ENCODE data around the gene HS6ST2. TPM values are rescaled to one million over a fixed set of nuclear protein-coding genes. Genes with fewer than 3 reads are reported as not detected.

Gene HS6ST2
- total and polyA plus RNA-seq, 2 donors from 2014 or later = 2.0 to 11.9 TPM

DNA sequence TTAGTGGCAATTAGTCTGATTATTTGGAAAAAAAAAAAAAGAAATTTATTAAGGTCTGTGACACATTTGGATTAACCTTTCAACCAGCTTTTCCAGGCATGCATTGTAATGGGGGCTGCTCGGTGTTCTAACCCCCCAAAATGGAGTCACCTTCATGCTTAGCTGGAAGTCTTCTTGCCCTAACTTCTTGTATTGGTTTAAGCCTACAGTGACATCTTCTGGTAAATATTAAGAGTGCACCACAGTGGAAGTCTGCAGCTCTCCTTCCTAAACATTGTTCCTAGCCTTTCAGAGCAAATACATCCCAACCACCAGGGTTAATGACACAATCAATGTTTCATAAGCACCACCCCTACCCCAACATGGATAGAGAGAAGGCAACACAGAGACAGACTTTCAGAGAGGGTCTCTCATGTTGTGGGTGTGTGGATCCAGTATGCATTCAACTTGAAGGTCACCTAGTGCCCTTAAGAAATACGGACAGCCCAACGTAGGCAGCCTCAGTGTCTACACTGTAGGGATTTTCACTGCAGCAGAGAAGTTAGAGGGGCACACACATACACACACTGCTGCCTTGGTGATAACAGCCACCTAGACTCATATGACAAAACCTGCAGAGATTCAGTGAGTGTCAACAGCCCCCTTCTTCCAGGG, 326.7 kb downstream of the HS6ST2 start:
- Histone ChIP-seq H3K9ac (ENCODE audit: low read length in 3 of 3) (no peak overlapping the region), H3K27me3 (ENCODE audit: control insufficient read depth, insufficient read depth, low read length) (peaks cover 4% of the 10 kb centered on the region), H3K9me3 (ENCODE audit: control insufficient read depth in 2 of 3, insufficient read depth in 1 of 3, low read length in 3 of 3) (no peaks in the 10 kb centered on the region), H3K4me3 (ENCODE audit: low read length in 3 of 3) (no peak overlapping the region), H3K36me3 (ENCODE audit: control insufficient read depth in 2 of 3, insufficient read depth in 3 of 3, low read length in 3 of 3) (no peaks in the 10 kb centered on the region), H3K27ac (ENCODE audit: low read depth in 2 of 2, low read length in 2 of 2) (no peak overlapping the region), H3K4me1 (ENCODE audit: control insufficient read depth in 2 of 3, insufficient read depth in 2 of 3, low read depth in 1 of 3, low read length in 3 of 3) (peaks cover 0 to 3% (median 0%) of the 10 kb centered on the region in 3 donors)
- DNase-seq (peak in 2 of 5 donors; percentile 47 to 57), FAIRE-seq (peak; percentile 94)
- TF ChIP-seq, protein P1, sequence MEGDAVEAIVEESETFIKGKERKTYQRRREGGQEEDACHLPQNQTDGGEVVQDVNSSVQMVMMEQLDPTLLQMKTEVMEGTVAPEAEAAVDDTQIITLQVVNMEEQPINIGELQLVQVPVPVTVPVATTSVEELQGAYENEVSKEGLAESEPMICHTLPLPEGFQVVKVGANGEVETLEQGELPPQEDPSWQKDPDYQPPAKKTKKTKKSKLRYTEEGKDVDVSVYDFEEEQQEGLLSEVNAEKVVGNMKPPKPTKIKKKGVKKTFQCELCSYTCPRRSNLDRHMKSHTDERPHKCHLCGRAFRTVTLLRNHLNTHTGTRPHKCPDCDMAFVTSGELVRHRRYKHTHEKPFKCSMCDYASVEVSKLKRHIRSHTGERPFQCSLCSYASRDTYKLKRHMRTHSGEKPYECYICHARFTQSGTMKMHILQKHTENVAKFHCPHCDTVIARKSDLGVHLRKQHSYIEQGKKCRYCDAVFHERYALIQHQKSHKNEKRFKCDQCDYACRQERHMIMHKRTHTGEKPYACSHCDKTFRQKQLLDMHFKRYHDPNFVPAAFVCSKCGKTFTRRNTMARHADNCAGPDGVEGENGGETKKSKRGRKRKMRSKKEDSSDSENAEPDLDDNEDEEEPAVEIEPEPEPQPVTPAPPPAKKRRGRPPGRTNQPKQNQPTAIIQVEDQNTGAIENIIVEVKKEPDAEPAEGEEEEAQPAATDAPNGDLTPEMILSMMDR (IDR thresholded peaks at IDR 0.05; ENCODE audit: borderline replicate concordance, extremely low read depth, insufficient read depth) = peak; percentile 53
- intact Hi-C loops (cut with DNase I) = no loop called here

DNA sequence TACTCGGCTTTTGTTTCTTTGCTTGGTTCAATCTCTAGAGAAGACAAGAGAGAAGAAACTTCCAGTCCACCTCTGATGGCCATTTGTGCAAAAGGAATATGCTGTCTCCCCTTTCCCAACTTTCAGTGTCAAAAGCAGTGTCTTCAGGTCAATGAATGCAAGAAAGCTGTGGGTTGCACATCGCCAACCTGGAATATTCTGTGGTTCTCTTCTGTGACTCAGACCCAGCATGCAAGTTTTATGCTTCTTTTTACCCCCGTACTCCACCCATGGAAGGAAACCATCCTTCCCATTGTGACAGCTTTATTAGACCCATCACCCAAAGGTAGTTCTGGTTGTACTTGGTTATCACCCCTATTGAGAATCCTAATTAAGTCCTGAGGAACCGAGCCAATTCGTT, 334.0 kb downstream of the HS6ST2 start:
- Histone ChIP-seq H3K9ac (ENCODE audit: low read length in 3 of 3) (no peak overlapping the region), H3K4me1 (ENCODE audit: control insufficient read depth in 2 of 3, insufficient read depth in 2 of 3, low read depth in 1 of 3, low read length in 3 of 3) (no peaks in the 10 kb centered on the region), H3K27ac (ENCODE audit: low read depth in 2 of 2, low read length in 2 of 2) (no peak overlapping the region), H3K4me3 (ENCODE audit: low read length in 3 of 3) (no peak overlapping the region), H3K9me3 (ENCODE audit: control insufficient read depth in 2 of 3, insufficient read depth in 1 of 3, low read length in 3 of 3) (no peaks in the 10 kb centered on the region), H3K36me3 (ENCODE audit: control insufficient read depth in 2 of 3, insufficient read depth in 3 of 3, low read length in 3 of 3) (no peaks in the 10 kb centered on the region), H3K27me3 (ENCODE audit: control insufficient read depth, insufficient read depth, low read length) (peaks cover 5% of the 10 kb centered on the region)
- FAIRE-seq (no peak), DNase-seq (no peak)
- intact Hi-C loops (cut with DNase I) = no loop called here
- TF ChIP-seq, protein P1 (IDR thresholded peaks at IDR 0.05; ENCODE audit: borderline replicate concordance, extremely low read depth, insufficient read depth) = no peak

DNA sequence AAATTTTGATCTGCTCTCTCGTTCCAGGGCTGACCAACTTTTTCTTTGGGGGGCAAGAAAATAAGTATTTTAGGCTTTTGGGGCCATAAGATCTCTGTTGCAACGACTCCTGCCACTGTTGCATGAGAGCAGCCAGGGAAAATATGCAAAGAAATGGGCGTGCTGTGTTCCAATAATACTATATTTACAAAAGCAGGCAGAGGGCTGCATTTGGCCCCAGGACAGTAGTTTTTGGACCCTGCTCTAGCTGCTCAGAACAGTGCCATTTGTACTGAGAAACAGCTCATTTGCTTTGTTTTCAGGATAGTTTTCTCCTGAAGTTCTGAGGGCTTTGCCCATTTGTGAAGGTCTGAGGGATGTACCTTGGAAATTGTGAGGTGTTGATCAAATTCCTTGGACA, 334.5 kb downstream of the HS6ST2 start:
- FAIRE-seq = no peak
- TF ChIP-seq, protein P1 (IDR thresholded peaks at IDR 0.05; ENCODE audit: borderline replicate concordance, extremely low read depth, insufficient read depth) = no peak
- Histone ChIP-seq H3K4me1 (ENCODE audit: control insufficient read depth in 2 of 3, insufficient read depth in 2 of 3, low read depth in 1 of 3, low read length in 3 of 3) (no peaks in the 10 kb centered on the region), H3K4me3 (ENCODE audit: low read length in 3 of 3) (no peak overlapping the region), H3K9me3 (ENCODE audit: control insufficient read depth in 2 of 3, insufficient read depth in 1 of 3, low read length in 3 of 3) (no peaks in the 10 kb centered on the region), H3K9ac (ENCODE audit: low read length in 3 of 3) (no peak overlapping the region), H3K27me3 (ENCODE audit: control insufficient read depth, insufficient read depth, low read length) (peaks cover 5% of the 10 kb centered on the region), H3K36me3 (ENCODE audit: control insufficient read depth in 2 of 3, insufficient read depth in 3 of 3, low read length in 3 of 3) (no peaks in the 10 kb centered on the region), H3K27ac (ENCODE audit: low read depth in 2 of 2, low read length in 2 of 2) (no peak overlapping the region)
- DNase-seq = no peak
- intact Hi-C loops (cut with DNase I) = no loop called here

DNA sequence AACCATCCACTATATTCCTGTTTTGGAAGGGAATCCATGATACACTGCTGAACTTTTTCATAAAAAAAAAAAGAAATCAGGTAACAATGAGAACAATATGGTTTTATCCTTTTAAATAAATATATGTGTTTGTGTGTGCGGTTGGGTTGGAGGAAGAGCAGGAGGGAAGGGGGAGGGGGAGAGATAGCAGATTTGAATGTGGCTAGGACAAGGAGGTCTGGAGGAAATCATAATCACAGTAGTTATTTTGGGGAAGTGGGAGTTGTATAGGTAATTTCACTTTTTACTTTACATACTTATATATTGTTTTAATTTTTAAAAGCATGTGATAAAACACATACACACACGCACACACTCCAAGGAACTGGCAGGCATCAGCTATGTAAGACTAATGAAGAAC, 335.1 kb downstream of the HS6ST2 start:
- DNase-seq = no peak
- peaks cover 5% of the 10 kb centered on the region for H3K27me3 ChIP-seq (ENCODE audit: control insufficient read depth, insufficient read depth, low read length)
- no peaks in the 10 kb centered on the region for H3K36me3 ChIP-seq (ENCODE audit: control insufficient read depth in 2 of 3, insufficient read depth in 3 of 3, low read length in 3 of 3)
- H3K4me1 ChIP-seq (ENCODE audit: control insufficient read depth in 2 of 3, insufficient read depth in 2 of 3, low read depth in 1 of 3, low read length in 3 of 3) = no peaks in the 10 kb centered on the region
- H3K9me3 ChIP-seq (ENCODE audit: control insufficient read depth in 2 of 3, insufficient read depth in 1 of 3, low read length in 3 of 3) = no peaks in the 10 kb centered on the region
- intact Hi-C loops (cut with DNase I) = no loop called here
- peak; percentile 66 for FAIRE-seq
- no peak overlapping the region for H3K9ac ChIP-seq (ENCODE audit: low read length in 3 of 3)
- H3K4me3 ChIP-seq (ENCODE audit: low read length in 3 of 3) = no peak overlapping the region
- H3K27ac ChIP-seq (ENCODE audit: low read depth in 2 of 2, low read length in 2 of 2) = no peak overlapping the region
- TF ChIP-seq, protein P1 (IDR thresholded peaks at IDR 0.05; ENCODE audit: borderline replicate concordance, extremely low read depth, insufficient read depth) = no peak
